ENCODE measurements around the gene MMADHC.

DNA sequence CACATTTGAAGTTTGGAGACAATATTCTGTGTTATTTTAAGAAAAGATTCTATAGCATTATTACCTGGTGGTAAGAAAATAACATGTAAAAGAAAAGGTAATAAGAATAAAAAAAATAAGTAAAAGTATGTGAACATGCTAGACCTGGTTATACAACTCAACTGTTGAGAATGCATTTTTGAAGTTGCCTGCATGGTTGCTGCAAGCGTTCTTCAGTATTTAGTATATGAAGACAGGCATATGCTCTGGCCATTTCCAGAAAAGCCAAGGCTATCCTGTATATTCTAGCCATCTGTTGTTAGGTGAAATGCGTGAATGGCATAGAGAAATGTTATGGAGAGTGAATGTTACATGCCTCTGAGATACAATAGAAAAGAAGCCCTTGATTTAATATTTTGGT lies 6.8 kb upstream of the MMADHC start:
- TF ChIP-seq, protein P1, sequence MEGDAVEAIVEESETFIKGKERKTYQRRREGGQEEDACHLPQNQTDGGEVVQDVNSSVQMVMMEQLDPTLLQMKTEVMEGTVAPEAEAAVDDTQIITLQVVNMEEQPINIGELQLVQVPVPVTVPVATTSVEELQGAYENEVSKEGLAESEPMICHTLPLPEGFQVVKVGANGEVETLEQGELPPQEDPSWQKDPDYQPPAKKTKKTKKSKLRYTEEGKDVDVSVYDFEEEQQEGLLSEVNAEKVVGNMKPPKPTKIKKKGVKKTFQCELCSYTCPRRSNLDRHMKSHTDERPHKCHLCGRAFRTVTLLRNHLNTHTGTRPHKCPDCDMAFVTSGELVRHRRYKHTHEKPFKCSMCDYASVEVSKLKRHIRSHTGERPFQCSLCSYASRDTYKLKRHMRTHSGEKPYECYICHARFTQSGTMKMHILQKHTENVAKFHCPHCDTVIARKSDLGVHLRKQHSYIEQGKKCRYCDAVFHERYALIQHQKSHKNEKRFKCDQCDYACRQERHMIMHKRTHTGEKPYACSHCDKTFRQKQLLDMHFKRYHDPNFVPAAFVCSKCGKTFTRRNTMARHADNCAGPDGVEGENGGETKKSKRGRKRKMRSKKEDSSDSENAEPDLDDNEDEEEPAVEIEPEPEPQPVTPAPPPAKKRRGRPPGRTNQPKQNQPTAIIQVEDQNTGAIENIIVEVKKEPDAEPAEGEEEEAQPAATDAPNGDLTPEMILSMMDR (IDR thresholded peaks at IDR 0.05 in 4 of 5, conservative IDR thresholded peaks at IDR 0.05 in 1 of 5), result no peak
- TF ChIP-seq POLR2A (IDR thresholded peaks at IDR 0.05), result no peak

All from gastrocnemius medialis (tissue), 4 donors.